Activated CD4-positive, alpha-beta T cell treated with anti-CD3 and anti-CD28 coated beads, Interleukin-2, Interleukin-6, amounts not matched to agents 100 ng/mL and 50 ng/mL, durations not matched to agents 16 hours and 8 hours (primary cell): ENCODE measurements around the gene RPS6KB1.
"Not testable (repeated sequence)": the region's sequence is repeated elsewhere in the genome, so short reads cannot be mapped to it uniquely, and the experiment has no call there.

Experiments
- DNase-seq: peaks from one replicate; pipeline ENCODE4 v3.0.0-alpha.2; 2020

Gene RPS6KB1

GRCh38 chr17:59892924-59893675, at the start of gene RPS6KB1, which contains the start of gene TUBD1:
TSS of gene RPS6KB1 (plus strand) at chr17:59893121. CDS start at chr17:59893185, 64 bp downstream.
TSS of gene TUBD1 (minus strand) at chr17:59892943. CDS start at chr17:59891002, 1,941 bp downstream.
- peak; percentile 98 for DNase-seq

GRCh38 chr17:59844884-59845594, 47.9 kb upstream of the RPS6KB1 start:
- peak; percentile 52 for DNase-seq

GRCh38 chr17:59845595-59846393, 47.1 kb upstream of the RPS6KB1 start:
- DNase-seq, result peak; percentile 74

- DNase-seq, result peak; percentile 82
Measured at GRCh38 chr17:59846394-59847165, 46.3 kb upstream of the RPS6KB1 start.

GRCh38 chr17:59848385-59848668, 44.6 kb upstream of the RPS6KB1 start:
- DNase-seq, result no peak

GRCh38 chr17:59848778-59849177, 44.1 kb upstream of the RPS6KB1 start:
- peak; percentile 93 for DNase-seq

- not testable (repeated sequence) for DNase-seq
Measured at GRCh38 chr17:59850311-59850710, 42.6 kb upstream of the RPS6KB1 start.

- no peak for DNase-seq
Measured at GRCh38 chr17:59851439-59852375, 41.2 kb upstream of the RPS6KB1 start.

GRCh38 chr17:59852847-59853167, 40.1 kb upstream of the RPS6KB1 start:
- not testable (repeated sequence) for DNase-seq

GRCh38 chr17:59853168-59853918, 39.6 kb upstream of the RPS6KB1 start:
- DNase-seq, result peak; percentile 69

GRCh38 chr17:59853919-59854729, 38.8 kb upstream of the RPS6KB1 start:
- not testable (repeated sequence) for DNase-seq

- DNase-seq, result no peak
Measured at GRCh38 chr17:59856859-59857794, 35.8 kb upstream of the RPS6KB1 start.

- no peak for DNase-seq
Measured at GRCh38 chr17:59858167-59858816, 34.6 kb upstream of the RPS6KB1 start.

- no peak for DNase-seq
Measured at GRCh38 chr17:59858932-59859331, 34.0 kb upstream of the RPS6KB1 start.

GRCh38 chr17:59859444-59860025, 33.4 kb upstream of the RPS6KB1 start:
- DNase-seq, result no peak

GRCh38 chr17:59863616-59864015, 29.3 kb upstream of the RPS6KB1 start:
- no peak for DNase-seq

- no peak for DNase-seq
Measured at GRCh38 chr17:59869941-59870218, 23.0 kb upstream of the RPS6KB1 start.

GRCh38 chr17:59870482-59870881, 22.4 kb upstream of the RPS6KB1 start:
- no peak for DNase-seq
